ENCODE results near the gene FSTL4. TPM values are rescaled to one million over a fixed set of nuclear protein-coding genes. Genes with fewer than 3 reads are reported as not detected.

The FSTL4 gene
- total RNA-seq, 1 donor from 2014 or later, result 14.3 TPM

- DNase-seq (ENCODE audit: low spot score in 2 of 2, unreplicated experiment in 2 of 2), result no peak
- H3K4me3 Mint-ChIP-seq, result no peak overlapping the region
- no peak for TF ChIP-seq CTCF (IDR thresholded peaks at IDR 0.05; ENCODE audit: unreplicated experiment)
- H3K36me3 Mint-ChIP-seq, result no peaks in the 10 kb centered on the region
- H3K27me3 Mint-ChIP-seq (ENCODE audit: low read depth), result no peaks in the 10 kb centered on the region
- H3K4me1 Mint-ChIP-seq, result peaks cover 15% of the 10 kb centered on the region
- H3K9me3 Mint-ChIP-seq, result no peaks in the 10 kb centered on the region
- H3K27ac Mint-ChIP-seq, result no peak overlapping the region
Observed at GRCh38 chr5:133290669-133291240, 321.6 kb downstream of the FSTL4 start.

GRCh38 chr5:133289686-133290367, 322.5 kb downstream of the FSTL4 start:
- no peak for DNase-seq (ENCODE audit: low spot score in 2 of 2, unreplicated experiment in 2 of 2)
- no peaks in the 10 kb centered on the region for H3K27me3 Mint-ChIP-seq (ENCODE audit: low read depth)
- TF ChIP-seq CTCF (IDR thresholded peaks at IDR 0.05; ENCODE audit: unreplicated experiment), result no peak
- H3K9me3 Mint-ChIP-seq, result no peaks in the 10 kb centered on the region
- H3K36me3 Mint-ChIP-seq, result no peaks in the 10 kb centered on the region
- peaks cover 15% of the 10 kb centered on the region for H3K4me1 Mint-ChIP-seq
- no peak overlapping the region for H3K4me3 Mint-ChIP-seq
- H3K27ac Mint-ChIP-seq, result no peak overlapping the region

GRCh38 chr5:133287500-133287899, 324.8 kb downstream of the FSTL4 start:
- no peaks in the 10 kb centered on the region for H3K27me3 Mint-ChIP-seq (ENCODE audit: low read depth)

GRCh38 chr5:133286483-133286882, 325.9 kb downstream of the FSTL4 start:
- no peaks in the 10 kb centered on the region for H3K9me3 Mint-ChIP-seq
- no peaks in the 10 kb centered on the region for H3K36me3 Mint-ChIP-seq
- no peak for DNase-seq (ENCODE audit: low spot score in 2 of 2, unreplicated experiment in 2 of 2)
- no peak for TF ChIP-seq CTCF (IDR thresholded peaks at IDR 0.05; ENCODE audit: unreplicated experiment)
- no peaks in the 10 kb centered on the region for H3K27me3 Mint-ChIP-seq (ENCODE audit: low read depth)
- peaks cover 15% of the 10 kb centered on the region for H3K4me1 Mint-ChIP-seq
- no peak overlapping the region for H3K27ac Mint-ChIP-seq
- H3K4me3 Mint-ChIP-seq, result no peak overlapping the region

More at GRCh38 chr5:133287500-133287899, 324.8 kb downstream of the FSTL4 start:
- H3K27ac Mint-ChIP-seq, result no peak overlapping the region
- peaks cover 15% of the 10 kb centered on the region for H3K4me1 Mint-ChIP-seq
- no peak overlapping the region for H3K4me3 Mint-ChIP-seq
- no peaks in the 10 kb centered on the region for H3K36me3 Mint-ChIP-seq
- no peaks in the 10 kb centered on the region for H3K9me3 Mint-ChIP-seq
- DNase-seq (ENCODE audit: low spot score in 2 of 2, unreplicated experiment in 2 of 2), result no peak
- TF ChIP-seq CTCF (IDR thresholded peaks at IDR 0.05; ENCODE audit: unreplicated experiment), result no peak

GRCh38 chr5:133285583-133286021, 326.7 kb downstream of the FSTL4 start:
- no peak for TF ChIP-seq CTCF (IDR thresholded peaks at IDR 0.05; ENCODE audit: unreplicated experiment)
- Mint-ChIP-seq H3K4me3 (no peak overlapping the region), H3K27ac (no peak overlapping the region), H3K4me1 (peaks cover 8% of the 10 kb centered on the region), H3K9me3 (no peaks in the 10 kb centered on the region), H3K27me3 (ENCODE audit: low read depth) (no peaks in the 10 kb centered on the region), H3K36me3 (no peaks in the 10 kb centered on the region)
- no peak for DNase-seq (ENCODE audit: low spot score in 2 of 2, unreplicated experiment in 2 of 2)
